Brain microvascular endothelial cell (primary cell): ENCODE measurements around the gene ZNF639.
"Not testable (repeated sequence)": the region's sequence is repeated elsewhere in the genome, so short reads cannot be mapped to it uniquely, and the experiment has no call there.

Experiments used
- DNase-seq: peaks from one replicate; pipeline ENCODE4 v3.0.0-alpha.2; 2020
- H3K27ac ChIP-seq: fragments of 250-450 bp; sonication (Bioruptor Pico); 2 replicates; pipeline ENCODE4 v1.5.1; 2020; ENCODE audit warnings: mild to moderate bottlenecking, moderate library complexity
- H3K27me3 ChIP-seq: fragments of 250-450 bp; sonication (Bioruptor Pico); replicated peaks from 2 replicates; pipeline ENCODE4 v1.5.1; 2020; ENCODE audit warnings: mild to moderate bottlenecking
- H3K36me3 ChIP-seq: fragments of 250-450 bp; sonication (Bioruptor Pico); replicated peaks from 2 replicates; pipeline ENCODE4 v1.5.1; 2020; ENCODE audit warnings: mild to moderate bottlenecking
- H3K4me3 ChIP-seq: 2 replicates; pipeline ENCODE4 v1.5.1; 2011; ENCODE audit warnings: low read depth, mild to moderate bottlenecking, control low read depth, low read length, moderate library complexity
- in situ Hi-C: cut with HindIII; loops from 2 replicates; pipeline ENCODE4 v1.10.0; 2017; ENCODE audit warnings: low sequenced_read_pairs, low pct_ligation_motif_present
- TF ChIP-seq, protein P1 (sequence below): IDR thresholded peaks from 2 replicates; pipeline ENCODE4 v1.5.1; 2011; ENCODE audit warnings: low read depth, mild to moderate bottlenecking, moderate library complexity, low read length, control low read depth, inconsistent platforms; ENCODE audit errors: missing control alignments

The ZNF639 gene

GRCh38 chr3:179304605-179305004 is 18.2 kb upstream of the ZNF639 start:
- no peaks in the 10 kb centered on the region for H3K27me3 ChIP-seq
- TF ChIP-seq, protein P1, sequence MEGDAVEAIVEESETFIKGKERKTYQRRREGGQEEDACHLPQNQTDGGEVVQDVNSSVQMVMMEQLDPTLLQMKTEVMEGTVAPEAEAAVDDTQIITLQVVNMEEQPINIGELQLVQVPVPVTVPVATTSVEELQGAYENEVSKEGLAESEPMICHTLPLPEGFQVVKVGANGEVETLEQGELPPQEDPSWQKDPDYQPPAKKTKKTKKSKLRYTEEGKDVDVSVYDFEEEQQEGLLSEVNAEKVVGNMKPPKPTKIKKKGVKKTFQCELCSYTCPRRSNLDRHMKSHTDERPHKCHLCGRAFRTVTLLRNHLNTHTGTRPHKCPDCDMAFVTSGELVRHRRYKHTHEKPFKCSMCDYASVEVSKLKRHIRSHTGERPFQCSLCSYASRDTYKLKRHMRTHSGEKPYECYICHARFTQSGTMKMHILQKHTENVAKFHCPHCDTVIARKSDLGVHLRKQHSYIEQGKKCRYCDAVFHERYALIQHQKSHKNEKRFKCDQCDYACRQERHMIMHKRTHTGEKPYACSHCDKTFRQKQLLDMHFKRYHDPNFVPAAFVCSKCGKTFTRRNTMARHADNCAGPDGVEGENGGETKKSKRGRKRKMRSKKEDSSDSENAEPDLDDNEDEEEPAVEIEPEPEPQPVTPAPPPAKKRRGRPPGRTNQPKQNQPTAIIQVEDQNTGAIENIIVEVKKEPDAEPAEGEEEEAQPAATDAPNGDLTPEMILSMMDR: no peak
- no peak overlapping the region for H3K4me3 ChIP-seq
- in situ Hi-C loops: loop anchor here (25.0 kb wide), 1 partner anchor 292 kb away; no protein-coding TSS in a partner anchor
- no peak for DNase-seq
- no peak overlapping the region for H3K27ac ChIP-seq
- no peaks in the 10 kb centered on the region for H3K36me3 ChIP-seq

GRCh38 chr3:179307362-179307761 is 15.5 kb upstream of the ZNF639 start:
- H3K36me3 ChIP-seq, H3K4me3 ChIP-seq, H3K27ac ChIP-seq, DNase-seq, H3K27me3 ChIP-seq: not testable (repeated sequence)
- in situ Hi-C loops: loop anchor here (25.0 kb wide), 1 partner anchor 295 kb away; no protein-coding TSS in a partner anchor

DNA sequence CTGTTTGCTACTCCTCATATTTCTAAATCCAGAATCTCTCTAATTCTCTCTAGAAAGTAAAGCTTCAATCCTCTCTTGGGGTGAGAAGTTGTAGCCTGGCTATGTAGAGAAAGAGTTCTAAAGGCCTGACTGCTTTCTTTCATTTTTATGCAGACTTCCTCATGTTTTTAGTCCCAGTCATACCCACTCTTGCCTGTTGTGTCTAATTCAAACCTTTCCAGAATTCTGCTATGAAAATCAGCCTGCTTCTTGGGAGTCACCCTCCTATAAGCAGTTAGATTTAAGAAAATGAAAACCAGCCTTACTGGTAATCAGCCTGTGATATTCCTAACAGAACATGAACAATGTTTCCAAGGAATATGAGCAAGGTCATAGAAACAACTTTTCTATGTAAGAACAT is 14.8 kb upstream of the ZNF639 start:
- Histone ChIP-seq H3K36me3 (no peaks in the 10 kb centered on the region), H3K4me3 (no peak overlapping the region), H3K27me3 (no peaks in the 10 kb centered on the region), H3K27ac (no peak overlapping the region)
- no peak for DNase-seq
- in situ Hi-C loops: loop anchor here (25.0 kb wide), 1 partner anchor 296 kb away; no protein-coding TSS in a partner anchor
- TF ChIP-seq, protein P1: no peak

DNA sequence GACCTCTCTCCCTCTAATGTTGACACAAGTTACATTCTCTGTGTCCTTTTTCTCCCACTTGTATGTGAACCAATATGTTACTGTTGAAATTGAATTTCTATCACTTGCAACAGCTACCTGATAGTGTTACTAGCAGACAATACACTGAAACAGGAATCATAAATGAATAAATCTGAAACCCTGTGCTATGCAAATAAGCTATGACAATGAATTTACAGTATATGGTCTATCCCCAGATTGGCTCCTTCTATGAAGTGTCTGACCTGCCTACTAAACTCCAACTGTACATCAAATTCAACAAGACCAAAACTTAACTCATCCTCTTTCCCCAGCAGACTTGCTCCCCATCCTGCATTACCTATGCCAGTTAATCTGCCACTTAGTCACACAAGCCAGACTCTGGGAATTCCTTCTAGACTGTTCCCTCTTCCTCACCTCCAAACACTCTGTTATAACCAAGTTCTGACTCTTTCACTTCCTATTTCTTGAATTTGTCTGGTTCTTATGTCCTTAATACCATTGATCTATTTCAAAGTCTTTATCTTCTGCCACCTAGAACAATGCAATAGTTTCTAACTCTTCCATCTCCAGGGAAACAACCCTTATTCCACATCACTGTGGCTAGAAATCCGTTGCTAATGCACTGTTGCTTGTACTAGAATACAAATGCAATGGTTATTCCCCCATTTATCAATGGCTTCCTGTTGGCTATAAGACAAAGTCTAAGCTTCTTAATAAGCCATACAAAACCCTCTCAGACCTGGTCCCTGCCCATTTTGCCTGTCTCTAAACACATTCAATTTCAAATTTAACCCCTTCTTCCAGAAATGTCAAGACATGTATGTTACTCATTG is 13.4 kb upstream of the ZNF639 start:
- no peak overlapping the region for H3K27ac ChIP-seq
- in situ Hi-C loops: loop anchor here (25.0 kb wide), 1 partner anchor 297 kb away; no protein-coding TSS in a partner anchor
- TF ChIP-seq, protein P1: no peak

DNA sequence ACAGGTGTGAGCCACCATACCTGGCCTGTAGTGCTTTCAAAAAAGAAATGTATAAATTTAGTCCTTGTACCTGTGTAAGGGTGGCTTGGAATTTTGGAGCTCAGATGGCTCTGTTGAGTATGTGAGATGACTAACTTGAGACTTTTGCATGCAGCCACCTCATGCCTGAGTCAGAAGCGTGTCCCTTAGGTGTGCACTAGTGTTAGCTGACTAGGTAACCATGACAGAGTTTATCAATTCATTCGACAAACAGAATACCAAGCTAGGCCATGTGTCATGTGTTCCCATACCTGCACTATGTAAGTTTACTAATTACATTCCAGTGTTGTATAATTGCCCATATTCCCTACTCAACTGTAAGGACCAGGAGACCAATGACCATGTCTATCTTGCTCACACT is 4.0 kb upstream of the ZNF639 start:
- Histone ChIP-seq H3K27me3 (no peaks in the 10 kb centered on the region), H3K36me3 (no peaks in the 10 kb centered on the region), H3K4me3 (no peak overlapping the region), H3K27ac (no peak overlapping the region)
- TF ChIP-seq, protein P1: no peak
- DNase-seq: no peak
- in situ Hi-C loops: loop anchor here (25.0 kb wide), 1 partner anchor 307 kb away; no protein-coding TSS in a partner anchor

More for the DNA sequence above, 13.4 kb upstream of the ZNF639 start:
- H3K4me3 ChIP-seq: no peak overlapping the region
- H3K36me3 ChIP-seq: no peaks in the 10 kb centered on the region
- H3K27me3 ChIP-seq: no peaks in the 10 kb centered on the region
- DNase-seq: no peak

DNA sequence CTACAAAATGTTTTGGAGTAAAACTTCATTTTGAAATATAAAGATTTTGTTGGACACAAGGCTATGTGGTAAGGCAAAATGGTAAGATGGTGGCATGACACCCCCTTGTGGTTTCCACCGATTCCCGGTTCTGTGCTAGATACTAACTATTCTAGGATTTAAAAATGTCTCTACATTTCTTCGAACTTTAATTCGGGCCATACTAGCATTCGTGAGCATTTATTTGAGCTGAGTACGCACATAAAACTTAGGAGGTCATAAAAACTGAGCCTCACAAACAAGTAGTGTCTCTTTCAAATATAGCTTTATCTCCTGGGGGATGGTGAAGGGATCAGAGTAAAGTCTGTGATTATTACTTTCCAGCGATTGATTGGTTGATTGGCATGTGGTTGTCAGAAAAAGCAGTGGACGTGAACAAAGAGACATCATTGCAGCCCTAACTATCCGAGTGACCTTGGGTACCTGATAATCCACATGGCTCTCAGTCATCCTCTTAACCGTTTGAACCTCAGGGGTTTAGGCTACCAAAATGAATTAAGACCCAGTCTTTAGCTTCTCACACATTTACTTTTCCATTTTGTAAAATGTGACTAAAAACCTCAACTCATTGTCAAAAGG is 1.1 kb upstream of the ZNF639 start:
- TF ChIP-seq, protein P1: peak; percentile 69
- peak overlapping the region; percentile 83 for H3K27ac ChIP-seq
- DNase-seq: peak; percentile 52
- H3K36me3 ChIP-seq: peaks cover 3% of the 10 kb centered on the region
- in situ Hi-C loops: loop anchor here (25.0 kb wide), 1 partner anchor 309 kb away; no protein-coding TSS in a partner anchor
- peak overlapping the region; percentile 87 for H3K4me3 ChIP-seq
- H3K27me3 ChIP-seq: no peaks in the 10 kb centered on the region
